Stimulated activated CD4-positive, alpha-beta T cell treated with anti-CD3 and anti-CD28 coated beads, Interleukin-4, amount 100 ng/mL, for 24 hours (primary cell): ENCODE measurements around the gene ATP11A.

Experiments used
- DNase-seq: peaks from one replicate; pipeline ENCODE4 v3.0.0-alpha.2; 2020

Gene ATP11A

GRCh38 chr13:112762690-112763080 is 72.8 kb downstream of the ATP11A start:
- DNase-seq, result no peak

DNA sequence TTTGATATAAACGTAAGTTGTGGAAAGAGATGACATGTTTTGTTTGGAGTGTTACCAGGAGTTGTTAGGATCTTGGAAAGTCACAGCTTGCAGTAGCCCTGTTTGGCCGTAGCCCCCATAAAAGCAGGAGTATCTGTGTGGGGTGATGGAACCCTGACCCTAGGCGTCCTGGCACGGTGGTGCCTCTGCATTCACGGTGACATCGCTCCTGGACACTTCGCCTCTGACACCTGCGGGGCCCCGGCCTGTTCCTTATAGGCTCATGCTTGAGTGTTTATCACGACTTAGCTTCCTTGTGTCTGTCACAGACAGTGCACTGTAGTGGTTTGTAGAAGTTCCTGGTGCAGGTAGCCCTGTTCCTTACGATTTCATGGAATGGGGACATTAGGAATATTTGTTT is 74.2 kb downstream of the ATP11A start:
- DNase-seq, result no peak

DNA sequence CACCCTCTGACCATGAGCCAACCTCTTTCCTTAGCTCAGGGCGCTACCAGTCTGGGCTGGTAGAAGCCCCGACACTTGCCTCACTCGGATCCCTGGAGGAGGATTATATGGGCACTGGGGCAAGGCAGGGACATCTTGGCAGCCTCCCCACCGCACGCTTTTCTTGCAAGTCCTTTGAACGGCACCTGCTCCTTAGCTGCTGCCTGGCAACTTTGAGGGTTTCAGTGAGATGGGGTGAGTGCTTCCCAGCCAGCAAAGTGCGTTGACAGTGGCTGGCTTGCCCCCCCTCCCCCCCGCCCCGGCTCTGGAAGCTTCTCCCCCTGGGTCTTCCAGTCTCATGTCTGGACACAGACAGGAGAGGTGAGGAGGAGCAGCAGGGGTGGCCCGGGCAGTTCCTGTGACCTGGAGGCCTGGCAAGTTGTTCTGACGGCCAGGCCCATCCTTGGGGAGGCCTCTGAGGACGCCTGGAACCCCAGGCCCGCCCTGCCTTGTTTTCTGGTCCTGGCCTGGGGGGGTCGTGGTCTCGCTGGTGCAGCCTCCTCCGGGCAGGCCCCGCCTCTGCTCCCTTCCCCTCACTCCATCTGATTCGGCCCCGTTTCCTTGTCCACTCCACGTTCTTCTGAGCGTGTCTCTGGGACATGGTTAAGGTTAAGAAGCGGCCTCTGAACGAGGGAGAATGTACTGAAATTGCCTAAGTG is 75.2 kb downstream of the ATP11A start:
- no peak for DNase-seq

DNA sequence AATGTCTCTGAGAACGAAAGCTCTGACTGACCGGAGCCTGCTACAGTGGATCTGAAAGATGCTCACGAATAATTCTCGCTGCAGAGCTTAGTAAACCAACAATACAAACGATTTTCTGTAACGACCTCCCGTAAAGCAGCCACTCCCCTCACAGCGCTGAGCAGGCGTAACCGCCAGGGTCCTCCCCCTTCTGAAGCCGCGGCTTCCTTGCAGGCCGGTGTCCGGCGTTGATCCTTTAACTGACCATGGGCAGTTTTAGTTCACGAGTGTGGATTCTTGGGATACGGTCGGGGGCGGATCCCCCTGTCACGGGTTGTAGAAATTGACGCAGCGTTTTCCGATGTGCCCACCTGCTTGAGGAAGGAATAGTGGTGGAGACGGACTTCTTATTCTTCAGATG is 75.9 kb downstream of the ATP11A start:
- DNase-seq, result no peak

DNA sequence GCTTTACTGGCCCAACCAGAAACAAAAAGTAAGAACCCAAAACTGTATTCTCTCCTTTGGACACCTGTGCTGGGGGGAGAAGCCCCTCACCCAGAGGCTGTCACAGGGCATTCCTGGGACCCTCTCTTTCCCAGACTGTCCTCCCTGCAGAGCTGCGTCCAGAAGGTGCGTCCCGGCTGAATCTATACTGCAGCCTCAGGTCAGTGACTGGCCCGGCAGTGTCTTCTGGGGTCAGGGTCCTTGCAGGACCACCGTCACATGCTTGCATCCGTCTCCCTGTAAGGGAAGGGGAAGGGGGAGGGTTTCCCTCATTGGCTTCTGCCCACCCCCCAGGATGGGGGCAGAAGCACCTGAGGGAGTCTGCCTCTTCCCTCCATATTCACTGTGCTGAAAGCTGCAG is 76.5 kb downstream of the ATP11A start:
- no peak for DNase-seq

DNA sequence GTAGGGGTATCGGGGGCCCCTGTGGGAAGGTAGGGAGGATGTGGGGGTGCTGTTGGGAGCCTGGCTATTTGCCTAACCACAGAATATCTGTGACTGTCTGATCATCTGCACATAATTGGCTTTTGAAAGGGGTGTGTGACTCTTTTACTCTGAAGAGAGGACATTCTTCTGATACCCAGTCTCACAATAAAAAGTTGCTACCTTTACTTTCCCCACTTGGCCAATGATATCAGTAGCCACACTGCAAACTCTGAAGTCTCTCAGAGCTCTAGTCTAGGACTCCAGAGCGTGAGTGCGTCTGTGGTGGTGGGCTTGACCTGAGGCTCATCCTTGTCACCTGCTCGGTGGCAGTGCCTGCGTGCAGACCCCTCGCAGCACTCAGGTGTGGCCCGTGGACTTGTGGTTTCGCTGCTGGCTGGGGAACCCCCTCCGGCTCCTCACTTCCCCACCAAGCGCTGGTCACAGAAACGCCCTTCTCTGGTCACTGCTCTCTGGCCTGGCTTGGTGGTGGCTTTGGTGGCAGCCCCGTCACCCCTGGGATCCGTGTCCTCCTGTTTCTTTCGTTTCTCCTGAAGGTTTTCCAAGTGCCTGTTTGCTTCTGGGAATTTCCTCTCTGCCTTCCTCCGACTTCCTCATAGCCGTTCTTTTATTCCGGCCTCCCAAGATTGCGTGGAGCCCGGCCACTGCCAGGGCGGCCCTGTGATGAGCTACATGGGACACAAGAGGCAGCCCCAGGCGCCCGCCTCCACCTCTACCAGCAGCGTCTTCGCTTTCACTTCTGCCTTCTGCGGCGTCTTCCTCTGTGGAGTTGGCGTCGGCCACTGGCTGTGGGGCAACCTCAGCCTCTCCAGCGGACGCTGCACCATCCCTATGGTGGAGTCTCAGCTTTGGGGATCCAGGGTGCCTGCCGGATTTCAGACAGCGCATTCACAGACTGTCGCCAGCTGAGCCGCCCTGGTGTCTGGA is 78.0 kb downstream of the ATP11A start:
- no peak for DNase-seq

DNA sequence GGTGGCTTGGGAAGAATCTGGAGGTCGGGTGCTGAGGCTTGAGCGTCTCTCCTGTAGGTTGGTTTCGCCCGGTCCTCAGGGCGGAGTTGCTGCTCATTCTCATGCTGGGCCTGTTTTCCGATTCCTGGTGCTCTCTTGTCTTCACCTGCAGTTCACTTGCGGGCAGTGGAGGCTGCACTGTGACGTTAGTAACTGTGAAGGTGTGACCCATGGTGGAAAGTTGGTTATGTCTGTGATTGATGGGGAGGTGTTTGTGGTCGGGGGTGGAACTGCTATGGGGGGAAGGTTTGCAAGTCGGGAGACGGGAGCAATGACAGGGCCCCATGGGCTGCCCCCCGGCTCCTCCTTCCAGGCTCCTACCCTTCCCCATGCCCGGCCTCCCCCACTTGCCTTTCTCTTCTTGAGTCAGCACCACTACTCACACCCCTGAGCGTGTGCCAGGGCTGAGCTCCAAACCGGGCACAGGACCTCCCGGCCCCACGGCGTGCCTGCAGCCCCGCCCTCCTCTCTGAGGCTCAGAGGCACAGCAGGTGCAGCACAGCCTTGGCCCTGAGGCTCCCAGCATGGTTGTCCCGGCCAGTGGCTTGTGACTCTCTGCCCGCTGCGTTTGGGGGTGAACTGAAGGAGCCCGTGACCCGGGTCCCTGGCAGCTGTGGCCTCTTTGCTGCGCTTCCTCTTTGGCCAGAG is 79.1 kb downstream of the ATP11A start:
- DNase-seq, result no peak

DNA sequence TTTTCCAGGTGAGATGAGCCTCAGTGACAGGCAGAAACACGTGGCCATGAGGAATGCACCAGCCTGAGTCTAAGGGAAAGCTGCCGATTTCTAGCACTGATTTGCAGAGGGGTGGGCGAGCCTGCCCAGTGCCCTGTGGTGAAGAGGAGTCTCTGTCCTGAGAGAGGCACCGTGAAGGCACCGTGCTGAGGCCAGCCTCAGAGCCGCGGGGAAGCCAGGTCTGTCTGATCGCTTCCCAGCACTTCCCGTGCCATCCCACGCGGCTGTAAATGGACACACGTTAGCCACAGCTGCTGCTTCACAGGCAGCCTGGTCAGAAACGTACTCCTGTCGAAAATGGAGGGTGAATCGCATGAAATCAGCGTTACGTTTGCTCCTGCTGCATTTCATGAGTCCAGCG is 79.8 kb downstream of the ATP11A start:
- DNase-seq, result no peak

DNA sequence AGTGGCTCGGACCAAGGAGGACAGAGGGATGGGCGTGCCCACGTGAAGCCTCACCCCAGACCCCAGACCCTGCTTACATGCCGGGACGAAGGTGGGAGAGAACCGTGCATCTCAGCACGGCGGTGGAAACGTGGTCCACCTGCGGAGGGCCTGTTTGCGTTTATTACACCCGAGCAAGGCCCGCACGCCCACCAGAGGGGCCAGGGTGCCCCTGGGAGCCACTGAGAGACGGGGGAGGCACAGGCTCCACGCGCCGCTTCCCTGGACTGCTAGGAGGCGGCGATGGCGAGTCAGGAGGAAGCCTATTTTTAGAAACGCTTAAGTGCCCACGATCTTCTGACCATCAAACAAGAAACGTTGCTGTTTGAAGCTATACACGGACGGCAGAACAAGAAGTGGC is 80.7 kb downstream of the ATP11A start:
- DNase-seq, result no peak

- no peak for DNase-seq
These were observed 81.5 kb downstream of the ATP11A start for GRCh38 chr13:112771139-112771876.

- DNase-seq, result no peak
These were observed 82.2 kb downstream of the ATP11A start for GRCh38 chr13:112771877-112772538.

- no peak for DNase-seq
These were observed 82.7 kb downstream of the ATP11A start for GRCh38 chr13:112772539-112772909.

DNA sequence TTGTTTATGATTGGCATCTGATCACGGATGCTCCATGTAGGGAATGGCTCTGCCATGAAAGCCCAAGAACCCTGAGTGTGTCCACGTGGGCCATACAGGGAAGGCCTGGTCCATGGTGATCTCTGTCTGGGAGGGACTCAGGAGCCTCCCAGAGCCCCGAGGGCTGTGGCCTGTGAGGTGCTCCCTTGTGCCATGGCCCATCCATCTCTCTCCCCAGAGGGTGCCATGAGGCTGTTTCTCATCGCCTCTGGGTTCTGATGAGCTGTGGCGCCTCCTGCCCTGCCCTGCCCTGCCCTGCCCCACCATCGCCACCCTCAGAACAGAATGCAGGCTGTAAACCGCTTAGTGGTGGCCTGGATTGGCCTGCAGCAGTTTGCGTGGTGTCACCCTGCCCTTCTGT is 83.1 kb downstream of the ATP11A start:
- no peak for DNase-seq

DNA sequence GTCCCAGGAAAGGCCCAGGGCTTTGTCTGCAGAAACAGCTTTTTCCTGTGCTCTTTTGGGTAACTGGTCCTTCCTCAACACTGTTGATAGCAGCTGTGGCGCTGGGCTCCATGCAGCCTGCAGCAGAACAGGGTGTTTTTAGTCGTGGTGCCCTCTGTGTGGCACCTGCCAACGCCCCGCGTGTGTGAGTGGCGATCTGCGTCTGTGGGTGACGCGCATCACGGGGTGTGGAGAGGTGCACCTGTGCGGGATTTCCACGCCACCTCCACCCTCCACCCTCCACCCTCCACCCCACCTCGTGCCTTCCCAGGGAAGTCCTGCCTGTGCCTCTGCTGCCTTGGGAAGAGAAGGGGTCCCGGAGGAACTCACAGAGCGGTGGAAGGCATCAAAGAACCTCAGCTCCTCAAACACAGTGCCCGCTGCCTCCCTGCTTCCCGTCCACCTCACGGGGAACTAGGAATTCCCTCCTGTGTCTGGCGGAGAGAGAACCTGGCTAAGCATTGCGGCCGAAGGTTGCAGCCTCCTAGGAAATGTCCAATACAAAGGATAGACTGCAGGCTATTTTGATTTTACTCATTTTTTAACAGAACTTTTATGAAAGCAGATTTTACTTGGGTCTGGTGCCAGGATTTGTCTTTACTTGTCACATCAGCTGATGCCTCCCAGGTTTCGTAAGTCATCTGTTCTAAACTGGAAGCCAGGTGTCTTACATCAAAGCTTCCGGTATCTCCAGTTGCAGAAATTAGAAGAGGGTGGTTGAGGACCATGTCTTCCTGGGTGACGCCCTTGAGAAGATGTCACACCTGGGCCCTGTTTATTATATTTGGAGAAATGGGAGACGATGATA is 84.0 kb downstream of the ATP11A start:
- no peak for DNase-seq

DNA sequence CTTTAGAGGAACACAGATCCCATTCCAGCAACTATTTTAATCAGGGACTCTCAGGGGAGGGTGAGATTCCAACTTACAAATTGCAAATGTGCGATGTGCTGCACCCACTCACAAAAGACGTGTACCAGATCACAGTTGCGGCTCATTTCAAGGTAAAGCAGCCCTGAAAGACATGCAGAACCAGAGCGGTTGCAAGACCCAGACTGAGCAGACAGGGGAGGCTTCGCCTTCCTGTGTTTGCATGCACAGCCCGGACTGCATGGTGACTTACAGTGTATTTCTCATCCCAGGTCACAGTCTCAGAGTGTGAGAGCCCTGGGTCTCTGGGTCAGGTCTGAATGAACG is 84.6 kb downstream of the ATP11A start:
- DNase-seq, result no peak

DNA sequence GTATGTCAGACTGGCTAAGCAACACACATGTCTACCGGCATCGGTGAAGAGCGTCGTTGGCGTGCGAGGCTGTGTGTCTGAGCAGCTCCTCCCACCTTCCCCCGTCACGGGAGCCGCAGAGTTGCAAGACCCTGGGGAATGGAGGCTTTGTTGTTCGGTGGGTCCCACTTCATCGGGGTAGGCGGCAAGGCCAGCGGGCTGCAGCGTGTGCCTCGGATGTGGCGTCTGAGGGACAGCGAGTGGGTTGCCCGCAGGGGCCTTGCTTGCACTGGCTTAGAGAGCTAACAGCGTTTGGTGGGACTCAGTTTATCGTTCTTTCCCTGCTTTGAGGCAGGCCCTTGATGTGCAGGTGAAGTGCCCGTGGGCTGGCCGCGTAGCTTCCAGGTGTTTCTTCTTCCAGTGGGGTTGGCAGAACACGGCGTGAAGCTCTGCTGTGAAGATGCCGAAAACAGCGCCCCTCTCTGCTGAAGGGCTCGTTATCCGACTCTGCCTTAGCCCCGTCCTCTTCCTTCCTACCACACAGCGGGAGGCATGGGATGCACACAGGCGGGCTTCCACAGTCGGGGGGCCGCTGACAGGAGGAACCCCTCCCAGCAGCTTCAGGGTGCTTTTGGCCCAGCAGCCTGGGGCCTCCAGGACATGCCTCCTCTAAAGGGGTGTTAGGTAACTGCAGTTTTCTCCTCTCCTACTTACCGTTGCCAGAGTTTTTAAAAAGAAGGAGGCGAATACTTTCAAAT is 85.2 kb downstream of the ATP11A start:
- no peak for DNase-seq

GRCh38 chr13:112775791-112776279 is 86.0 kb downstream of the ATP11A start:
- no peak for DNase-seq

- no peak for DNase-seq
These were observed 86.5 kb downstream of the ATP11A start for GRCh38 chr13:112776354-112776753.

DNA sequence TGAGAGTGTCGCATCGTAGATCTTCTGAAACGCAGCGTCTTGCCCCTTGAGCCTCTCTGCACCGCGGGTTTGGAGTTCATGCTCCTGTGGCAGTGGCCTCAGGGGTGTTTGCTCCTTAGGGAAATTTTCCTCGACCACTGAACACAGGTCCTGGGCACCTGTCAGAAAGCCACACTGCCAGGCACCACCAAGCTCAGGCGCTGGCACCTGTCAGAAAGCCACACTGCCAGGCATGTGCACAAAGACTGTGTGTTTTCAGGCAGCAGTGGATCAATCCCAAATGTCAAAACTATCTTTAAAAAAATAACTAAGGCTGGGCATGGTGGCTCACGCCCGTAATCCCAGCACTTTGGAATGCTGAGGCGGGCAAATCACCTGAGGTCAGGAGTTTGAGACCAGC is 87.1 kb downstream of the ATP11A start:
- no peak for DNase-seq

DNA sequence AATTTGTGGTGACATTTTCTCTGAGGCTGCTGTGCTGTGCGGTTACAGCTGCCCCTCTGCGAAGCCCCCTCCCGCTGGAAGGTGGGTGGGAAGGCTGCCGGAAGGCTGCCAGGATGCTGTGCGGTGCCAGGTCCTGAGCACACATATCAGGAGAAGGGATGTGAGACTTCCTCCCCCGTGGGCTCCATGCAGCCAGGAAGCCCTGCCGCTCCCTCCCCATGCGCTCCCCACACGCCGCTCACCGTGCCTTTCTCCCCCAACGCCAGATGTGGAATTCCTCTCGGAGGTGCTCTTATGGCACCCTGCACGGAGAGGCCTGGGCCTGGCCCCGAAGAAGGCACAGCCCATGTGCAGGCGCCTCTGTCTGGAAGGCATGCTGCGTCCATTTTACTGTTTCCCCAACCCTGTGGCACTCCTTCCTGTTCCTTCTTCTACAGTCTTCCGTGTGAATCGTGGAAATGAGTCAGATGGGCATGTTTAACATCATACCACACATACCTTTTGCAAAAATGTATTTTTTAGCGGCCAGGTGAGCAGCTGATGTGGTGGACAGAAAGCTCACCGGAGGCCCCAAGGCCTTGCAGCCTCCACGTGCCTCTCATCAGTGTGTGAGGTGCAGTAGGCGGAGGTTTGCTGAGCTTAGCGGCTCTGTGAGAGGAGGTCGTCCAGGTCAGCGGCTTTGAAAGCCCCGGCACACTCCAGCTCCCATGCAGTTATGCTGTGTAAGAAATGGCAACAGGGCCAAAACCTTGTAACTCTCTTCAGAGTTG is 88.0 kb downstream of the ATP11A start:
- no peak for DNase-seq
